ENCODE results near the gene RCSD1.

The RCSD1 gene

GRCh38 chr1:167749741-167750140 lies 119.7 kb downstream of the RCSD1 start:
- TF ChIP-seq, protein P1, sequence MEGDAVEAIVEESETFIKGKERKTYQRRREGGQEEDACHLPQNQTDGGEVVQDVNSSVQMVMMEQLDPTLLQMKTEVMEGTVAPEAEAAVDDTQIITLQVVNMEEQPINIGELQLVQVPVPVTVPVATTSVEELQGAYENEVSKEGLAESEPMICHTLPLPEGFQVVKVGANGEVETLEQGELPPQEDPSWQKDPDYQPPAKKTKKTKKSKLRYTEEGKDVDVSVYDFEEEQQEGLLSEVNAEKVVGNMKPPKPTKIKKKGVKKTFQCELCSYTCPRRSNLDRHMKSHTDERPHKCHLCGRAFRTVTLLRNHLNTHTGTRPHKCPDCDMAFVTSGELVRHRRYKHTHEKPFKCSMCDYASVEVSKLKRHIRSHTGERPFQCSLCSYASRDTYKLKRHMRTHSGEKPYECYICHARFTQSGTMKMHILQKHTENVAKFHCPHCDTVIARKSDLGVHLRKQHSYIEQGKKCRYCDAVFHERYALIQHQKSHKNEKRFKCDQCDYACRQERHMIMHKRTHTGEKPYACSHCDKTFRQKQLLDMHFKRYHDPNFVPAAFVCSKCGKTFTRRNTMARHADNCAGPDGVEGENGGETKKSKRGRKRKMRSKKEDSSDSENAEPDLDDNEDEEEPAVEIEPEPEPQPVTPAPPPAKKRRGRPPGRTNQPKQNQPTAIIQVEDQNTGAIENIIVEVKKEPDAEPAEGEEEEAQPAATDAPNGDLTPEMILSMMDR (IDR thresholded peaks at IDR 0.05; ENCODE audit: low read length, missing control alignments): no peak
- DNase-seq (ENCODE audit: low read depth): no peak
- no peak overlapping the region for H3K4me3 ChIP-seq (replicated peaks; ENCODE audit: low read depth, low read length)

DNA sequence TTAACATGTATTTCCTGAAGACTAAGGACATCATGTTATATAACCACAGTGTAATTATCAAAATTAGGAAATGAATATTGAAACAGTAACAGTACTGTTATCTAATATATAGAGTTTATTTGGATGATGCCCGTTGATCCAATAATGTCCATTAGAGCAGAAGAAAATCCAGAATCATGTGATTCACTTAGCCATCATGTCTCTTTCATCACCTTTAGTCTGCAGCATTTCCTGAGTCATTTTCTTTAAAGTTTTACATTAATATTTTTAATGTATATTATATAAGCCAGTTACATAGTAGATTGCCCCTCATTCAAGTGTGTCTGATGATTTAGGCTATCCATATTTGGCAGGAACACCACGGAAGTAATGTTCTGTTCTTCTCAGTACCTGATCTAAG lies 120.6 kb downstream of the RCSD1 start:
- DNase-seq (ENCODE audit: low read depth): no peak
- TF ChIP-seq, protein P1 (IDR thresholded peaks at IDR 0.05; ENCODE audit: low read length, missing control alignments): no peak
- no peak overlapping the region for H3K4me3 ChIP-seq (replicated peaks; ENCODE audit: low read depth, low read length)

DNA sequence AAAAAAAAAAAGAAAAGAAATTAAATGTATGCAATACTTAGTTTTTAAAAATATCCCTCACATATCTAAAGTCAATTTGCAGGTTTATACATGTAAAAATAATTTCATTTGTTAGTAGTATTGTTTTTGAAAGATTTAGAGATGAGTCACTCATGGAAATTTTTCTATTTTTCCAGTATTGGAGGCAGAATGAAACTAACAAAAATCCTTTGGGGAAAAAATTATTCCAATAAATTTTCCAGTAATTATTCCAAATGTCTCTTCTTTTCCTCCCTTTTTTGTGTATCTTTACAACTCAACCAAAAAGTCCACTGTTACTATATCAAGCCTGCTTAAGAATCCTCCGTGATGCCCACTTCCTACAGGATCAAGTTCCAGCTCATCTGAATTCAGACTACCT lies 121.6 kb downstream of the RCSD1 start:
- DNase-seq (ENCODE audit: low read depth): no peak
- TF ChIP-seq, protein P1 (IDR thresholded peaks at IDR 0.05; ENCODE audit: low read length, missing control alignments): no peak
- no peak overlapping the region for H3K4me3 ChIP-seq (replicated peaks; ENCODE audit: low read depth, low read length)

DNA sequence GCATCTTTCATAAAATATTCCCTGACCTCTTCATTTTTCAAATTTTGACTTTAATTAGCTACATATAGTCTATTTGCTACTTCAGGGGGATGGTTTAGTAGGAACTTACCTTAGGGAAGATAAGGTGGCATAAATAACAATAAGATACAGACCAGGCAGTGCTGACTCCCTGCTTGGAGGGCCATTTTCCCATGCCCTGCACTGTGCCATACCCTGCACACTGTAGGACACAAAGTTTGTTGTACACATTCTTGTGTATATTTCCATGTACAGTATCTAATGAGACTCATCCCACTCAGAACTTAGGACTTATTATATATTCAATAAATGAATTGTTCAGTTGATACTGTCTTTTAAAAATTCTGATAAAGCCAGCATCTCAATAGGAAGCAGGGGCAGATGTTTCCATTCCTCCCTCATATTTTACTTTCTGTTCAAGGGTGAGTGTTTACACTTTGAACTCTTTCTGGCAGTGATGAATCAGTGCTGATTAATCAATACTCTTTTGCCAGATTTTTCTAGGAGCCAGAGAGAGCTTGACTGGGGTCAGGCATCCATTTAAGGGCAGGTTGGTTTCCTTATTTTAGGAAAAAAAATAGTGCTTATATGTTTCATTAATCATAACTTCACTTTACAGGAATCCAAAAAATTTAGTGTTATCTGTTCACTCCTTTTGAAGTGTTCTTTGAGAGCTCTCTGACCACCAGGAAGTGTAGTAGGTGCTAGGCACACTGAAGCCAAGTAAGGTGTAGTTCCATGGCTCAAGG lies 122.4 kb downstream of the RCSD1 start:
- TF ChIP-seq, protein P1 (IDR thresholded peaks at IDR 0.05; ENCODE audit: low read length, missing control alignments): no peak
- DNase-seq (ENCODE audit: low read depth): no peak
- H3K4me3 ChIP-seq (replicated peaks; ENCODE audit: low read depth, low read length): no peak overlapping the region

GRCh38 chr1:167755654-167756053 lies 125.6 kb downstream of the RCSD1 start:
- no peak for DNase-seq (ENCODE audit: low read depth)
- TF ChIP-seq, protein P1 (IDR thresholded peaks at IDR 0.05; ENCODE audit: low read length, missing control alignments): no peak
- H3K4me3 ChIP-seq (replicated peaks; ENCODE audit: low read depth, low read length): no peak overlapping the region
